Occipital lobe (tissue), 2 donors: ENCODE results near the gene ZNF142. TPM values are rescaled to one million over a fixed set of nuclear protein-coding genes. Genes with fewer than 3 reads are reported as not detected.

Source experiments
- DNase-seq: peaks from one replicate; lab custom pipeline; 2025; lab: John Stamatoyannopoulos, UW
- total RNA-seq: library from RNA; depleted of rRNA; stranded (reverse); fragments of >200 nt; gene quantifications from one replicate; pipeline ENCODE4 v1.2.3, GENCODE V29; 2014

Gene ZNF142
- total RNA-seq, 1 donor from 2014 or later, result 11.9 TPM

DNA sequence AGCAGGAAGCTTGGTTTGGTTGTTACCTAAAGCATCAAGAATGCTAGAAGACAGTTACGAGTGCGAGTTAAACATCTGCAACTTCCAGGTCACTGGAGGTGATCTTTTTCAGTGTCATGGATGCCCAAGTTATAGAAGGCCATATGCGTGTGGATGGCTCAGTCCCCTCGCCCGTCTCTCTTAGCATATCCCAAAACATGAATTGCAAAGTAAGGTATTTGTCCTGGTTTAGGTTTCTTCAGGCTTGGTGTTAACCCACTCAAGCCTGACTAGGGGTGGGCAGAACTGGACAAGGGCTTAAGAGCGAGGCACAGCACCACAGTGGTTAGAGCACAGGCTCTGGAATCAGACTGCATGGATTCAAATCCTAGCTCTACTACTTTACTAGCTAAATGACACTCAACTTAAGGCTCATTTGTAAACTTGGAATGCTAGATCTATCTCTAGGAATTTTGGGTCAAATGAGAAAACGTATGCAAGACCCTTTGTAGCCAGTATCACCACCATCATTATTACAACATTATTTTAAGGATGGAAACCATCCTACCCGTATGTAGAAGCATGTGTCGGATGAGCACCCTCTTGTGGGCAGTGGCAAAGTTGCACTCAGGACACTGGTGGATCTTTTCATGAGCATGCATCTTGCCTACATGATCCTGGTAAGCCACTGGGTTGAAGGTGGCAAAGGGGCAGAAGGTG, 11.2 kb downstream of the ZNF142 start:
- DNase-seq, result no peak

DNA sequence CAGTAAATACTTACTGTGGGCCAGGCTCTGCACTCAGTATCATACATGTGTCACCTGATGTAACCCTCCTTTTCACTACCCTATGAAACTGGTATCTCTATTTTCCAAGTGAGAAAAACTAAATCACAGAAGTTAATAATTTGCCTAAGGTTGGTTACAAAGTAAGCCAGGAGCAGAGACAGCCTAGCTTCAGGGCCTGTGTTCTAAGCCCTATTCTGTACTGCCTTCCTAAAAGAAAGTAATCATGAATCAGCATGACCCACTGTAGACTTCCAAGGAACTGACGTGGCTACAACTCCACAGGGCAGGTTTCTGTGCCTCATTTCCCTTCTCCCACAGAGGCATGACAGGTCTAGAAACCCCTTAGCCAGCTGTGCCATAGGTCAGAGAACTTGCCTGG, 14.3 kb downstream of the ZNF142 start:
- DNase-seq, result no peak

DNA sequence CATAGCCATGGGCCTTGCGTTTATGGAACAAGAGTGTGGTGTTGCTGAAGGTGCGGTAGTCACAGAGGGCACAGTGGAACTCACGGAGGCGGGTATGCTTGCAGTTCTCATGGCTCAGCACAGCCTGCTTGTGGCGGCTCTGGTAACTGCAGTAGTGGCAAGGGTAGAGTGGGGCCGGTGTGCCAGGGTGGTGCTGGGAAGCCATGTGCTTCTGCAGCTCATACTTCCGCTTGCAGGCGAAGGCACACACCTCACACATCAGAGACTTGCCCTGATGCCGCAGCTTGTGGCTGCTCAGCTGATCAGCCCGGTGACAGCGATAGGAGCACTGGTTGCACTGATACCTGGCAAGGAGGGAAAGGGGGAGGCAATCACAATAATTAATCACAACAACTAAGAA, 14.7 kb downstream of the ZNF142 start:
- DNase-seq, result no peak

DNA sequence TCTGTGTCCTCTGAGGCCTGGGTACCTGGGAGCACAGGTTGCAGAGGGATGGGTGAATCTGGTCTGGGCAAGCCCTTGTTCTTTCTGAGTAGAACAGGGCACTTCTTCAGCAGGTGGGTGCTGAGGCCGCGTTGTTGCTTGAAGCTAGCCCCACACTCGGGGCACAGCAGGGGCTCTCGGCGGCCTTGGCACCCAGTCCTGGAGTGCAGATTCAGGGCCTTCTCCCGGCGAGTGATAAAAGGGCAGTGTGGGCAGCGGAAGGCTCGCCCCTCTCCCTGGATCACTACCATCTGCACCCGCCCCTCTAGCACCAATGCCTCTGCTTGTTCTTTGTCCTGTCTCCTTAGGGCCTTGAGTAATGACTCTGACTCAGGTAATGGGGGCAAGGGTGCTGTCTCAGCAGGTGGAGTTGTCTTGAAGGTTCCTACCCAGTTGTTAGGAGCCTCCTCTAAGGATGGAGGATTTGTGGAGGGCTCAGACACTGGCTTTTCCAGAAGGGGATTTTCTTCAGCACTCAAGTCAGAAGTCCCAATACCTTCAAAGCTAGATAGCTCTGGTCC, 15.6 kb downstream of the ZNF142 start:
- no peak for DNase-seq

DNA sequence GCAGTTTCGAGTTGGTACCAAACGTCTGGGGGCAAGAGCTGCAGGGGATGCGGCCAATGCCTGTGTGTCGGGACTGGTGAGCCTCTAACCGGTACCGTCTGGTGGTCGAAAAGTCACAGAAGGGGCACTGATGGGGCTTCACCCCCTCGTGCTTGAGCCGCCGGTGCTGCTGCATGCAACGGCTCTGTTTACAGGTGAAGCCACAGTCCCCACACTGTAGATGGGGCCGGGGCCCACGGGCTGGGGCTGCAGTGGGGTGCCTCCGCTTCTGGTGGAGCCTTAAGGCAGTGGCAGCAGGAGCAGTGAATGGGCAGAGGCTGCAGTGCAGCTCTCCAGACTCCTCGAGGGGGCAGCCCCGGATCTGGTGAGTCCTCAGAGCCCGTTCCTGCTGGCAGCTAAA, 16.6 kb downstream of the ZNF142 start:
- DNase-seq, result no peak

DNA sequence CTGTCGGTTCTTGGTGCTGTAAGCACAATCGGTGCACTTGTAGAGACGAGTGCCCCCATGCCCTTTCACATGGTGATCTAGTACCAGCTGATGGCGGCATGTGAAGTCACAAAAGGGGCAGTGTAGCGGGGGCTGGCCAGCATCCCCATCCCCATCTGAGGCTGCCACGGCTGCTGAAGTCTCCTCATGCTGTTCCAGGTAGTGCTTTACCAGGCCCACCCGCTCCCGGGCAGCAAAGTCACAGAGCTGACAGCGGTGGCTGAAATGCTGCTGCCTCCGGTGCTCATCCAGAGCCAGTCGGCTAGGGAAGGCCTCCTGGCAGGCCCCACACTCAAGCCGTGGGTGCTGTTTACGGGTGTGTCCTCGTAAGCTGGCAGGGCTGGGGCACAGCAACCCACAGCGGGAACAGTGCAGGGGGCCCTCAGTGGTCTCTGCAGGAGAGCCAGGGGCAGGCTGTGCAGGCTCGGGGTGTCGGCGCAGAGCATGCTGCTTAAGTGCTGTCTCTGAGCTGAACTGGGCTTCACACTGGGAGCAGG, 17.2 kb downstream of the ZNF142 start:
- no peak for DNase-seq

DNA sequence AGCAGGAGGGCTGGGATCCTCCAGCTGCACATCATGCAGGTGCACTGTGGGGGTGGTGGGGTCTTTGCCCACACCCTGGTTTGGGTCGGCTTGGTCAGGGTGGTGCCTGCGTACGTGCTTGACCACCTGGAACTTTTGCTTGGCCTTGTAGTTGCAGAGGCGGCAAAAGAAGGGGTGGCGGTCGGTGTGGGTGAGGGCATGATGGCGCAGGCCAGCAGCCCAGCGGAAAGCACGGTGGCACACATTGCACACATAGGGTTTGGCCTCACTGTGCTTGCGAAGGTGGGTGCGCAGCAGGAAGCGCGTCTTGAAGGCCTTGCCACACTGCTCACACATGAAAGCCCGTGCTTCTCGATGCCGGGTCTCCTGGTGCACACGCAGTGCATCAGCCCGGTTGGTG, 21.1 kb downstream of the ZNF142 start:
- no peak for DNase-seq

DNA sequence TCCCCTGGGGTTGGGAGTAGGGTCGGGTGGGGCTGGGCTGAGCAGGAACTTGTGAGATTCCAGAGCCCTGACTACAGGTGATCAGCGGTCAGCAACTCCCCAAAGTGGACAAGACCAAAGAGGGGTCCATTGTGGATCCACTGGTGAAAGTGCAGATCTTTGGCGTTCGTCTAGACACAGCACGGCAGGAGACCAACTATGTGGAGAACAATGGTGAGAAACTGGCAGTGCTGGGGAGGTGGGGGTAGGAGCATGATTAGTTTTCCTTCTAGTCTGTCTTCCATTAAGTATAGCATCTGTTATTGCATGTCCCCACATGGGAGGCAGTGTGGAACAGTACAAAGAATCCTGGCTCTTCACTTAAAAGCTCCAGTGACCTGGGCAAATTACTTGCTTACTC, 23.7 kb downstream of the ZNF142 start:
- DNase-seq, result no peak

DNA sequence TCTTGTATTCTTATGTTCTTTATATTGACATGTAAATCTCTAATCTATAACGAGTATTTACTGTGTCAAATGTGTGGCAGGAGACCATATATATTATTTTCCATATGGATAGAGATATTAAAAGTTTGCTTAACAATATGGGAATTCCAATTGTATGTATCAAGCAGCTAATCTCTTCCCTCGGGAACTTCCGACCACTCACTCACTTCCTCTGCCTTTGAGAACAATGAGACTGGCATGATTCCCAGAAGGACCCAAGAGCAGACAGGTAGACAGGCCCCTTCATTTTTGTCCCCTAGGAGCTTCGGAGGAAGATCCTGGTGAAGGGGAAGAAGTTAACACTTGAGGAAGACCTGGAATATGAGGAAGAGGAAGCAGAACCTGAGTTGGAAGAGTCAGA, 27.6 kb downstream of the ZNF142 start:
- no peak for DNase-seq

DNA sequence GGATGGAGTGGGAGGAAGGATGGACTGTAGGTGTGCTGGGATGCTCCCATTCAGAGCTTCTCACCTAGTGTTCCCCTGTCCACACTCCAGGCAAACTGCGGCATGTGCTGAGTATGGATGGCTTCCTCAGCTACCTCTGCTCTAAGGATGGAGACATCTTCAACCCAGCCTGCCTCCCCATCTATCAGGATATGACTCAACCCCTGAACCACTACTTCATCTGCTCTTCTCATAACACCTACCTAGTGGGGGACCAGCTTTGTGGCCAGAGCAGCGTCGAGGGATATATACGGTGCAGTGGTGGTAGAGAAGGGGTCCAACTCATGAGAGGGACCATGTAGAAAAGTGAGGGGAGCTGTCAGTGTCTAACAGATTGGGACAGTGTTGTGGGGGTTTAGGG, 31.5 kb downstream of the ZNF142 start:
- DNase-seq, result no peak

DNA sequence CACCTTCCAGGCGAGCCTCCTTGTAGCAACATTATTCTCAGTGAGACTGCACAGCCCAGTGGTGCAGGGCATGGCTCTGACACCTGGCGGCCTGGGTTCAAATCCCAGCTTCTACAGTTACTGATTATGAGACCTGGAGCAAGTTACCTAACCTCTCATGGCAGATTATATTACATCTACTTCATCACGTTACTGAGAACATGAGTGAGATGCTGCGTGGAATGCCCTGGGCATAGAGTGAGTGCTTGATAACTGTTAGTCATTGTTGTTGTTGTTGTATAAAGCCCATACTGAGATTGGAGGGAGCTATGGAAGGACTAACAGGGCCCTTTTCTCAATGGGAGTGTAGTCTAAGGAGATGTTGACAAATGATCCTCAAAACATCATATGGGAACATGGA, 33.1 kb downstream of the ZNF142 start:
- DNase-seq, result no peak

DNA sequence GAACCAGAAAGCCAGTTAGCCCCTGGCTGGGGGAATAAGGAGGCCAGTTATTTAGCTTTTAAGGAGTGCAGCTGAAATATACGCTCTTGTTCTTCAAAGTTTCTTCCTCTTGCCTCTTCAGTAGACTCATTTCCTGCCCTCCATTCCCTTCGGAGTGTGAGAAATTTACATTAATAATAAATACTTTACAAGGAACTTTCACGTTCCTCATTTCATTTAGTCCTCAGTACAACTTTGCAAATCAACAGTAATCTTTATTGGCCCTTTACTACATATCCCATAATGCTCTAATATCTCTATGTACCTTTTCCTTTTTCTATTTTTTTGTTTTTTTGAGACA, 36.1 kb downstream of the ZNF142 start:
- DNase-seq, result no peak

DNA sequence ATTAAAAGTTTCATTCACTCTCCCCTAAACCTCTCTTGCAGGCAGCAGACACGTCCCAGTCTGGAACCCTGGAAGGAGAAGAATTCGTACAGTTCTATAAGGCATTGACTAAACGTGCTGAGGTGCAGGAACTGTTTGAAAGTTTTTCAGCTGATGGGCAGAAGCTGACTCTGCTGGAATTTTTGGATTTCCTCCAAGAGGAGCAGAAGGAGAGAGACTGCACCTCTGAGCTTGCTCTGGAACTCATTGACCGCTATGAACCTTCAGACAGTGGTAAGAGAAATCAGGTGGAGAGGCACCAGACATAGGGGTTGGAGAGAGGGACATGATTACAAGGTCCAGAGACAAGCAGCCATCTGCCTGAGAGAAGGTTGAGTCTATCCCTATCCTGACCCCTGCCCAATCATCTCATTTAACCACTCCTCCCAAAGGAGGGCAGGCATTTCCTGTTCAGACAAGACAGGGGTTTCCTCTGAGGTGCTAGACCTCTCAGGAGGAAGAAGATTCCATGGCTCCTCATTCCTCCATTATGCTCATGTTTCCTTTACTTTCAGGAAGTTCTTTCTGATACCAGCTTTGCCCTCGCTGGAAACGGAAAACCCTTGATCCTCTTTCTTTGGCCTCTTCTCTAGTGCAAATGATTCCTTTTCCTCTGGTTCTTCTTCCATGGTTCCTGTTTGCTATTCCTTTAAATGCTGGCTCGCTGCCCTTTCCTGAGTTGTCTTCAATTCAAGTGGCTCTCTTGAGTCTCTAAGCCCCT, 36.6 kb downstream of the ZNF142 start:
- DNase-seq, result no peak

DNA sequence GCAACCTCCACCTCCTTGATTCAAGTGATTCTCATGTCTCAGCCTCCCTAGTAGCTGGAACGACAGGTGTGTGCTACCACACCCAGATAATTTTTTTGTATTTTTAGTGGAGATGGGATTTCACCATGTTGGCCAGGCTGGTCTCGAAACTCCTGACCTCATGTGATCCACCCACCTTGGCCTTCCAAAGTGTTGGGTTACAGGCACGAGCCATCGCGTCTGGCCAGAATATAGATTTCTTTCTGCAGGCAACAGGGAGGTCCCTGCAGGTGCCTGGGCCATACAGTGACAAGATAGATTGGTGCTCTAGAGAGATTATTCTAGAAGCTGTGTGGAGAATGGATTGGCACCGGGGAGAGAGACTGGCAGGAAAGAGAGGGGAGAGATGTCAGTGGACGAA, 38.4 kb downstream of the ZNF142 start:
- DNase-seq, result no peak

DNA sequence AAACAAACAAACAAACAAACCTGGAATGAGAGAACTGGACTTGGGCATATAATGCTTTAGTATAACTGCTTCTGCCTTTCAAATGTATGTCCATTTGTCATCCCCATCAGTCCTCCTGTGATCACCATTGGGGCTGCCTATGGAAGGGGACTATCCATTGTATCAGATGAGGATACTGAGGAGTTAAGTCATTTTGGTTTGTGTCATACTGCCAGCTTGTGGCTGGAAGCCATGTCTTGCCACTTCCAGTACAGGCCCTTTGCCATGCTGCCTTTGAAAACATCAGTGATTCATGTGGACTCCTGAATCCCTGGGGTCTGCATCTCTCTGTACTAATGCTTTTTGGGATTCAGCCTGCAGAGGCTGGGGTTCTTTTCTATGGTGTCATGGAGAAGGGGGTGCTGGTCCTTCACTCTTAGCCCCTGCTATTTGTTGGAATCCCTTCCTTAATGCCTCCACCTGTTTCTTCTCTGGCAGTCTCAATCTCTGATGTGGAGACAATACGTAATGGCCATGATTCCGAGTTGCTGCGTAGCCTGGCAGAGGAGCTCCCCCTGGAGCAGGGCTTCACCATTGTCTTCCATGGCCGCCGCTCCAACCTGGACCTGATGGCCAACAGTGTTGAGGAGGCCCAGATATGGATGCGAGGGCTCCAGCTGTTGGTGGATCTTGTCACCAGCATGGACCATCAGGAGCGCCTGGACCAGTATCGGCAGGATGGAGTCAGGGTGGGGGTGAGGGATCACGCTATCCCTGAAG, 41.1 kb downstream of the ZNF142 start:
- DNase-seq, result no peak

DNA sequence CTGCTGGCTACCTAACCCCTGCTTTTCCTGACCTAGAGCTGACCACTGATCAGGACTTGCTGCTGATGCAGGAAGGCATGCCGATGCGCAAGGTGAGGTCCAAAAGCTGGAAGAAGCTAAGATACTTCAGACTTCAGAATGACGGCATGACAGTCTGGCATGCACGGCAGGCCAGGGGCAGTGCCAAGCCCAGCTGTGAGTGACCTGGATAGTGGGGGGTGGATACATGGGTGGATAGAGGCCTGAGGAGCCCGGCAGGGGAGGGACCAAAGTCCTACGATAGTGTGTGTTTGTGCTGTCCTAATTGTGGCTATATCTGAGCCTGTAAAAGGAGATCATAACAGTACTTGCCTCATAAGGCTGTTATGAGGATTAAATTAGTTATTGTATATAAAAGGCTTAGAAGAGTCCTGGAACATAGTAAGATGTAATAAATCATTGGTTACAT, 43.5 kb downstream of the ZNF142 start:
- DNase-seq, result no peak

DNA sequence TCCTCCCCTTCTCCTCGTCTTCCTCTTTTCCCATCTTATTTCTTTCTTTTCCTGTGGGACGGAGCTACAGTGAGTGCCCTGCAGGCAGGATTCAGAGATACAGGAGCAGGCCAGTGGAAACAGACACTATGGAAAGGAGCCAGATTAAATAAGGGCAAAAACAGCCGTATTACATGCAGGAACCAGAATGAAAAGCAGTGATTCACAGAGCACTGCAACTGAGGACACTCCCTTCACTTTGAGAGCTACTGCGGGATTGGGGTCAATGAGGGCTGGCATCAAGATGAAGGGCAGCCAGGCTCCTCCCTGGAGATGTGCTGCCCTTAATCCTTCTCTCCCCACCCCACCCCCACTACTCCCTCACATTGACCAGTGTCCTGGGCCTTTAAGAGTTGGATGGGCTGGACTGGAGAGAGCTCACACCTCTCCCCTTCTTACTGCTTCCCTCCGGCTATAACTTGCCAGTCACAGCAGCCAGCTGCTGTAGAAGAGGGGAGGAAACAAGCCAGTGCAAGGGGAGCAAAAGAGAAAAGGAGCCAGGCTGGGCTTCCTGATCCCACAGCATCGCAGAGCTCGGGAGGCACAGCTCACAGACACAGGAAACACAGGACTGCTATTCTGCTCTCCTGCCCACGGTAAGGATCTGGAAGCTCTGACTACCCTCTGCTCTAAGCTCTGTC, 51.8 kb downstream of the ZNF142 start, which contains the start of gene PLCD4:
TSS of gene PLCD4 (plus strand) at position 464 of the 680 bp plus-strand sequence. CDS start 7,841 bp downstream, outside the sequence.
- no peak for DNase-seq

DNA sequence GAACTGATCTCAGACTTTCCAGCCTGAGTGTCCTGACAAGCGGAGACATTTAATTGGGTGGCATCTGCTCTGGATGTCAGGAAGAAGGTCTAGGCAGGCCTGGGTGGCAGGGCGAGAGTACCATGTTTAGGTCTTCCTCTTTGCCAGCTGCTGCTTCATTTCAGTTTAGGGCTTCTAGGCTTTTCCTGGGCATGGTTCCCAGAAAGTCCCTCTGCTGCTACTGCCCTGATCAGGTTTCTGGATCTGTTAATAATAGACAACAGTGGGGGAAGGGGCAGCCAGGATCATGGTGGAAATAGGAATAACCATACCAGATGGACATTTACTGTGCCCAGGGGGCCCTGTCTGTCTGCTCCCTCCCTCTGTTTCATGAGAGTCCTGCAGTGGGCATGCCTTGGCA, 54.0 kb downstream of the ZNF142 start:
- no peak for DNase-seq
